H9 (cell line): ENCODE data around the gene TCF4. TPM values are rescaled to one million over a fixed set of nuclear protein-coding genes. Genes with fewer than 3 reads are reported as not detected.

ENCODE experiments used
- DNase-seq: peaks from one replicate; pipeline ENCODE4 v3.0.0-alpha.2; 2017
- H2AFZ ChIP-seq: one replicate; pipeline ENCODE4 v1.6.1; 2013; ENCODE audit warnings: mild to moderate bottlenecking, low read length, control low read depth, moderate library complexity
- H2AK5ac ChIP-seq: 2 replicates; pipeline ENCODE4 v1.6.1; 2013; ENCODE audit warnings: low read length, control low read depth, mixed read lengths; ENCODE audit not compliant: insufficient read length
- H2BK120ac ChIP-seq: one replicate; pipeline ENCODE4 v1.6.1; 2013; ENCODE audit warnings: low read depth, mild to moderate bottlenecking, low read length, control low read depth, inconsistent platforms; ENCODE audit not compliant: poor library complexity, severe bottlenecking
- H2BK12ac ChIP-seq: 2 replicates; pipeline ENCODE4 v1.6.1; 2013; ENCODE audit warnings: low read length, control low read depth, mixed read lengths, low read depth; ENCODE audit not compliant: insufficient read length
- H2BK15ac ChIP-seq: 2 replicates; pipeline ENCODE4 v1.6.1; 2013; ENCODE audit warnings: low read depth, low read length, control low read depth
- H2BK20ac ChIP-seq: one replicate; pipeline ENCODE4 v1.6.1; 2013; ENCODE audit warnings: low read depth, mild to moderate bottlenecking, low read length, control low read depth, inconsistent platforms; ENCODE audit not compliant: poor library complexity, severe bottlenecking
- H2BK5ac ChIP-seq: 2 replicates; pipeline ENCODE4 v1.6.1; 2013; ENCODE audit warnings: low read length, control low read depth, mixed read lengths; ENCODE audit not compliant: insufficient read length
- H3K14ac ChIP-seq: 2 replicates; pipeline ENCODE4 v1.6.1; 2013; ENCODE audit warnings: low read length, control low read depth; ENCODE audit not compliant: insufficient read depth
- H3K18ac ChIP-seq: 2 replicates; pipeline ENCODE4 v1.6.1; 2013; ENCODE audit warnings: low read depth, mild to moderate bottlenecking, mixed read lengths, low read length, control low read depth; ENCODE audit not compliant: insufficient read length
- H3K23ac ChIP-seq: 2 replicates; pipeline ENCODE4 v1.6.1; 2013; ENCODE audit warnings: low read length, control low read depth, mixed read lengths, low read depth; ENCODE audit not compliant: insufficient read length
- H3K23me2 ChIP-seq: 2 replicates; pipeline ENCODE4 v1.6.1; 2013; ENCODE audit warnings: low read depth, mild to moderate bottlenecking, mixed read lengths, low read length, control low read depth; ENCODE audit not compliant: insufficient read length, poor library complexity, severe bottlenecking
- H3K27ac ChIP-seq: 2 replicates; pipeline ENCODE4 v1.5.1; 2013; ENCODE audit warnings: low read length, control low read depth, mixed read lengths, low read depth; ENCODE audit not compliant: insufficient read length
- H3K27me3 ChIP-seq: 2 replicates; pipeline ENCODE4 v1.6.1; 2013; ENCODE audit warnings: low read length, control low read depth, inconsistent platforms; ENCODE audit not compliant: insufficient read depth
- H3K4ac ChIP-seq: 2 replicates; pipeline ENCODE4 v1.6.1; 2013; ENCODE audit warnings: low read depth, mild to moderate bottlenecking, control low read depth, inconsistent platforms, low read length, moderate library complexity
- H3K4me1 ChIP-seq: 2 replicates; pipeline ENCODE4 v1.6.1; 2013; ENCODE audit warnings: low read length, control low read depth, inconsistent platforms; ENCODE audit not compliant: insufficient read depth
- H3K4me2 ChIP-seq: 2 replicates; pipeline ENCODE4 v1.6.1; 2013; ENCODE audit warnings: low read length, control low read depth, mixed read lengths; ENCODE audit not compliant: insufficient read length, insufficient read depth
- H3K56ac ChIP-seq: 2 replicates; pipeline ENCODE4 v1.6.1; 2013; ENCODE audit warnings: low read depth, mild to moderate bottlenecking, mixed read lengths, low read length, control low read depth; ENCODE audit not compliant: insufficient read length
- H3K79me1 ChIP-seq: 2 replicates; pipeline ENCODE4 v1.6.1; 2013; ENCODE audit warnings: low read depth, mild to moderate bottlenecking, moderate library complexity, low read length, control low read depth, inconsistent platforms; ENCODE audit not compliant: insufficient read depth, poor library complexity, severe bottlenecking
- H3K79me2 ChIP-seq: 2 replicates; pipeline ENCODE4 v1.6.1; 2013; ENCODE audit warnings: low read length, control low read depth, inconsistent platforms; ENCODE audit not compliant: insufficient read depth
- H3K9ac ChIP-seq: 2 replicates; pipeline ENCODE4 v1.6.1; 2013; ENCODE audit warnings: low read length, control low read depth, mixed read lengths; ENCODE audit not compliant: insufficient read length; ENCODE audit errors: extremely low read depth
- H3K9me3 ChIP-seq: one replicate; pipeline ENCODE4 v1.6.1; 2013; ENCODE audit warnings: low read depth, low read length, inconsistent platforms; ENCODE audit not compliant: control insufficient read depth
- H3T11ph ChIP-seq: one replicate; pipeline ENCODE4 v1.6.1; 2013; ENCODE audit warnings: mild to moderate bottlenecking, low read length, control low read depth, inconsistent platforms
- H4K20me1 ChIP-seq: one replicate; pipeline ENCODE4 v1.6.1; 2013; ENCODE audit not compliant: control insufficient read depth, insufficient read length, insufficient read depth
- H4K5ac ChIP-seq: 2 replicates; pipeline ENCODE4 v1.6.1; 2013; ENCODE audit warnings: low read depth, mild to moderate bottlenecking, mixed read lengths, low read length, control low read depth; ENCODE audit not compliant: insufficient read length
- H4K8ac ChIP-seq: replicated peaks from 2 replicates; pipeline ENCODE4 v1.6.1; 2013; ENCODE audit warnings: low read length, control low read depth, mixed read lengths, low read depth; ENCODE audit not compliant: insufficient read length
- H4K91ac ChIP-seq: 2 replicates; pipeline ENCODE4 v1.6.1; 2013; ENCODE audit warnings: low read depth, mild to moderate bottlenecking, moderate library complexity, mixed read lengths, low read length, control low read depth; ENCODE audit not compliant: insufficient read length
- H3K27ac Mint-ChIP-seq, 3 experiments: 2 replicates in 2 of 3; 3 replicates in 1 of 3; pipeline ENCODE4 v1.8.0; 2020 to 2021; ENCODE audit warnings: mixed read lengths in 3 of 3, mild to moderate bottlenecking in 1 of 3, moderate library complexity in 1 of 3
- H3K27me3 Mint-ChIP-seq: 2 replicates; pipeline ENCODE4 v1.8.0; 2021; ENCODE audit warnings: low read depth, mild to moderate bottlenecking, moderate library complexity, mixed read lengths
- H3K36me3 Mint-ChIP-seq, 3 experiments: 2 replicates in 2 of 3; 3 replicates in 1 of 3; pipeline ENCODE4 v1.8.0; 2020 to 2021; ENCODE audit warnings: low read depth in 3 of 3, mixed read lengths in 3 of 3; ENCODE audit not compliant: insufficient read depth in 1 of 3
- H3K4me1 Mint-ChIP-seq, 2 experiments: 2 replicates each; pipeline ENCODE4 v1.8.0; 2020; ENCODE audit warnings: mixed read lengths in 2 of 2
- H3K4me3 Mint-ChIP-seq, 2 experiments: 2 replicates in 1 of 2; 3 replicates in 1 of 2; pipeline ENCODE4 v1.8.0; 2020 to 2021; ENCODE audit warnings: mild to moderate bottlenecking in 2 of 2, mixed read lengths in 2 of 2, moderate library complexity in 1 of 2
- H3K9me3 Mint-ChIP-seq, 2 experiments: 2 replicates in 1 of 2; 3 replicates in 1 of 2; pipeline ENCODE4 v1.8.0; 2020; ENCODE audit warnings: mild to moderate bottlenecking in 2 of 2, mixed read lengths in 2 of 2, moderate library complexity in 1 of 2
- CTCF ChIP-seq: fragments of 200-600 bp; sonication (generic); conservative IDR thresholded peaks from 3 replicates; pipeline ENCODE4 v1.8.0; 2021; ENCODE audit warnings: antibody characterized with exemption, mild to moderate bottlenecking
- total RNA-seq: library from RNA; stranded (reverse); gene quantifications from 2 replicates; pipeline ENCODE4 v1.2.1, GENCODE V29; 2021

Gene TCF4
- total RNA-seq, 1 experiment from 2014 or later = 99.4 TPM

- H3K4me1 Mint-ChIP-seq = peaks cover 32 to 34% of the 10 kb centered on the region in 2 experiments
- Histone ChIP-seq H2BK15ac (no peak overlapping the region), H3K9ac (no peak overlapping the region), H3K18ac (no peak overlapping the region), H2BK5ac (no peak overlapping the region), H2BK12ac (no peak overlapping the region), H3K14ac (no peak overlapping the region), H3K56ac (no peak overlapping the region), H3K27ac (no peak overlapping the region), H3K27me3 (no peaks in the 10 kb centered on the region), H2BK120ac (no peak overlapping the region), H3K9me3 (no peaks in the 10 kb centered on the region), H2AFZ (no peak overlapping the region), H4K20me1 (no peaks in the 10 kb centered on the region), H3T11ph (no peak overlapping the region), H2BK20ac (no peak overlapping the region), H4K5ac (no peak overlapping the region), H4K91ac (no peak overlapping the region), H3K23me2 (no peaks in the 10 kb centered on the region), H3K4me1 (peaks cover 5% of the 10 kb centered on the region; the same call in 1 of the 2 replicates), H3K4me2 (no peak overlapping the region), H4K8ac (no peak overlapping the region), H3K79me2 (peaks cover 2% of the 10 kb centered on the region; the same call in 1 of the 2 replicates), H3K23ac (no peak overlapping the region), H2AK5ac (no peak overlapping the region), H3K79me1 (peaks cover 3% of the 10 kb centered on the region), H3K4ac (no peak overlapping the region)
- H3K27ac Mint-ChIP-seq = peak overlapping the region in 1 of 3 experiments; percentile 70; a peak in 3 of 7 replicates
- H3K9me3 Mint-ChIP-seq = no peaks in the 10 kb centered on the region
- H3K36me3 Mint-ChIP-seq = no peaks in the 10 kb centered on the region
- TF ChIP-seq CTCF = 0 out of 3 replicates have a peak, but pooled peaks have one; percentile 2
- H3K4me3 Mint-ChIP-seq = no peak overlapping the region
- H3K27me3 Mint-ChIP-seq = no peaks in the 10 kb centered on the region
- no peak for DNase-seq
These were observed 114.4 kb downstream of the TCF4 start for GRCh38 chr18:55473560-55473959.
